Hepatocyte (in vitro differentiated cells): Measurements from ENCODE around the gene LOX. TPM values are rescaled to one million over a fixed set of nuclear protein-coding genes. Genes with fewer than 3 reads are reported as not detected.

Experiments used
- DNase-seq: peaks from one replicate; pipeline ENCODE4 v3.0.0-alpha.2; 2016; ENCODE audit warnings: low spot score
- H2AFZ ChIP-seq: fragments of 200-600 bp; sonication (generic); 2 replicates; pipeline ENCODE4 v1.6.0; 2016; ENCODE audit warnings: antibody characterized with exemption, mild to moderate bottlenecking
- H3K27ac ChIP-seq: fragments of 200-600 bp; sonication (generic); 2 replicates; pipeline ENCODE4 v1.5.1; 2016; ENCODE audit warnings: mild to moderate bottlenecking
- H3K27me3 ChIP-seq: fragments of 200-600 bp; sonication (generic); 2 replicates; pipeline ENCODE4 v1.6.1; 2016
- H3K36me3 ChIP-seq: fragments of 200-600 bp; sonication (generic); replicated peaks from 2 replicates; pipeline ENCODE4 v1.5.1; 2016; ENCODE audit warnings: low read depth; ENCODE audit not compliant: insufficient read depth
- H3K4me1 ChIP-seq: fragments of 200-600 bp; sonication (generic); 2 replicates; pipeline ENCODE4 v1.5.1; 2016; ENCODE audit warnings: mild to moderate bottlenecking, moderate library complexity; ENCODE audit not compliant: insufficient read depth
- H3K4me2 ChIP-seq: fragments of 200-600 bp; sonication (generic); 2 replicates; pipeline ENCODE4 v1.6.0; 2016
- H3K4me3 ChIP-seq: fragments of 200-600 bp; sonication (generic); 2 replicates; pipeline ENCODE4 v1.5.1; 2016; ENCODE audit warnings: mild to moderate bottlenecking
- H3K79me2 ChIP-seq: fragments of 200-600 bp; sonication (generic); 2 replicates; pipeline ENCODE4 v1.6.0; 2017; ENCODE audit warnings: mild to moderate bottlenecking
- H3K9me2 ChIP-seq: fragments of 200-600 bp; sonication (generic); replicated peaks from 2 replicates; pipeline ENCODE4 v1.6.0; 2017; ENCODE audit warnings: mild to moderate bottlenecking; ENCODE audit not compliant: insufficient read depth
- H3K9me3 ChIP-seq: fragments of 200-600 bp; sonication (generic); 2 replicates; pipeline ENCODE4 v1.5.1; 2016; ENCODE audit warnings: low read depth, mild to moderate bottlenecking
- H4K20me1 ChIP-seq: fragments of 200-600 bp; sonication (generic); 2 replicates; pipeline ENCODE4 v1.6.0; 2016; ENCODE audit warnings: mild to moderate bottlenecking; ENCODE audit not compliant: insufficient read depth, poor library complexity, severe bottlenecking
- EZH2 ChIP-seq: fragments of 200-600 bp; sonication (generic); IDR thresholded peaks from 2 replicates; pipeline ENCODE4 v1.6.1; 2016; ENCODE audit warnings: antibody characterized with exemption, mild to moderate bottlenecking, borderline replicate concordance
- EZH2phosphoT487 ChIP-seq: fragments of 200-600 bp; sonication (generic); IDR thresholded peaks from one replicate; pipeline ENCODE4 v1.6.1; 2018; ENCODE audit warnings: antibody characterized with exemption, mild to moderate bottlenecking, low read depth, moderate library complexity; ENCODE audit not compliant: unreplicated experiment, severe bottlenecking
- WGBS: methylation state at CpG from one replicate; pipeline ENCODE4 v1.1.6; 2016; ENCODE audit warnings: low lambda C conversion rate; ENCODE audit errors: missing lambda C conversion rate; 5-methylcytosine and 5-hydroxymethylcytosine counted together
- polyA plus RNA-seq: library from polyadenylated mRNA; unstranded; fragments of >200 nt; fragmentation: Nextera tagmentation; extraction: Ambion mirVana; gene quantifications from 2 replicates; pipeline ENCODE4 v1.2.1, GENCODE V29; 2016
- total RNA-seq: library from RNA; depleted of rRNA; stranded (reverse); fragments of >200 nt; gene quantifications from 2 replicates; pipeline ENCODE4 v1.2.3, GENCODE V29; 2014
- TF ChIP-seq, protein P1 (sequence below): fragments of 200-600 bp; sonication (generic); IDR thresholded peaks from 2 replicates; pipeline ENCODE4 v1.5.1; 2016; ENCODE audit warnings: antibody characterized with exemption, mild to moderate bottlenecking; ENCODE audit not compliant: poor library complexity

LOX gene
- total and polyA plus RNA-seq, 2 experiments from 2014 or later, result 120 to 216 TPM

- Histone ChIP-seq H3K9me2 (no peaks in the 10 kb centered on the region), H2AFZ (no peak overlapping the region), H3K9me3 (no peaks in the 10 kb centered on the region), H3K4me2 (peak overlapping the region; percentile 17), H3K79me2 (peaks cover 11% of the 10 kb centered on the region), H3K36me3 (peaks cover 4% of the 10 kb centered on the region), H3K4me1 (peaks cover 4% of the 10 kb centered on the region), H3K27ac (no peak overlapping the region), H4K20me1 (no peaks in the 10 kb centered on the region), H3K4me3 (no peak overlapping the region), H3K27me3 (no peaks in the 10 kb centered on the region)
- TF ChIP-seq EZH2phosphoT487 (no peak), EZH2 (no peak)
- TF ChIP-seq, protein P1, sequence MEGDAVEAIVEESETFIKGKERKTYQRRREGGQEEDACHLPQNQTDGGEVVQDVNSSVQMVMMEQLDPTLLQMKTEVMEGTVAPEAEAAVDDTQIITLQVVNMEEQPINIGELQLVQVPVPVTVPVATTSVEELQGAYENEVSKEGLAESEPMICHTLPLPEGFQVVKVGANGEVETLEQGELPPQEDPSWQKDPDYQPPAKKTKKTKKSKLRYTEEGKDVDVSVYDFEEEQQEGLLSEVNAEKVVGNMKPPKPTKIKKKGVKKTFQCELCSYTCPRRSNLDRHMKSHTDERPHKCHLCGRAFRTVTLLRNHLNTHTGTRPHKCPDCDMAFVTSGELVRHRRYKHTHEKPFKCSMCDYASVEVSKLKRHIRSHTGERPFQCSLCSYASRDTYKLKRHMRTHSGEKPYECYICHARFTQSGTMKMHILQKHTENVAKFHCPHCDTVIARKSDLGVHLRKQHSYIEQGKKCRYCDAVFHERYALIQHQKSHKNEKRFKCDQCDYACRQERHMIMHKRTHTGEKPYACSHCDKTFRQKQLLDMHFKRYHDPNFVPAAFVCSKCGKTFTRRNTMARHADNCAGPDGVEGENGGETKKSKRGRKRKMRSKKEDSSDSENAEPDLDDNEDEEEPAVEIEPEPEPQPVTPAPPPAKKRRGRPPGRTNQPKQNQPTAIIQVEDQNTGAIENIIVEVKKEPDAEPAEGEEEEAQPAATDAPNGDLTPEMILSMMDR, result no peak
- no peak for DNase-seq
- 75% methylated on average over 2 of the region's 2 CpGs for WGBS
These were observed 5.0 kb downstream of the LOX start for GRCh38 chr5:122073018-122073417.

GRCh38 chr5:122067390-122067789 lies 10.7 kb downstream of the LOX start:
- H3K79me2 ChIP-seq, result no peaks in the 10 kb centered on the region
- 80% methylated on average over 1 of the region's 1 CpG for WGBS
- no peak for DNase-seq
- no peaks in the 10 kb centered on the region for H3K4me1 ChIP-seq
- TF ChIP-seq, protein P1, result no peak
- no peak for TF ChIP-seq EZH2phosphoT487
- no peak for TF ChIP-seq EZH2
- H3K4me3 ChIP-seq, result no peak overlapping the region
- peaks cover 4% of the 10 kb centered on the region for H3K36me3 ChIP-seq
- H3K27me3 ChIP-seq, result no peaks in the 10 kb centered on the region
- no peaks in the 10 kb centered on the region for H3K9me3 ChIP-seq
- H3K27ac ChIP-seq, result no peak overlapping the region
- H3K9me2 ChIP-seq, result no peaks in the 10 kb centered on the region
- H2AFZ ChIP-seq, result no peak overlapping the region
- H4K20me1 ChIP-seq, result no peaks in the 10 kb centered on the region
- no peak overlapping the region for H3K4me2 ChIP-seq

GRCh38 chr5:122064992-122065391 lies 13.1 kb downstream of the LOX start:
- no peak overlapping the region for H3K4me2 ChIP-seq
- WGBS, result 89% methylated on average over 3 of the region's 3 CpGs
- no peaks in the 10 kb centered on the region for H3K79me2 ChIP-seq
- H3K36me3 ChIP-seq, result peaks cover 4% of the 10 kb centered on the region
- no peak overlapping the region for H2AFZ ChIP-seq
- H3K9me3 ChIP-seq, result no peaks in the 10 kb centered on the region
- H3K9me2 ChIP-seq, result no peaks in the 10 kb centered on the region
- no peak for TF ChIP-seq EZH2phosphoT487
- no peak for TF ChIP-seq EZH2
- TF ChIP-seq, protein P1, result no peak
- H3K4me1 ChIP-seq, result no peaks in the 10 kb centered on the region
- no peaks in the 10 kb centered on the region for H3K27me3 ChIP-seq
- no peak for DNase-seq
- no peaks in the 10 kb centered on the region for H4K20me1 ChIP-seq
- no peak overlapping the region for H3K4me3 ChIP-seq
- no peak overlapping the region for H3K27ac ChIP-seq

GRCh38 chr5:122063836-122064235 lies 14.2 kb downstream of the LOX start:
- TF ChIP-seq, protein P1, result no peak
- TF ChIP-seq EZH2phosphoT487 (no peak), EZH2 (no peak)
- no peak for DNase-seq
- Histone ChIP-seq H3K9me3 (no peaks in the 10 kb centered on the region), H3K79me2 (no peaks in the 10 kb centered on the region), H3K4me1 (no peaks in the 10 kb centered on the region), H3K27ac (no peak overlapping the region), H2AFZ (no peak overlapping the region), H3K4me2 (no peak overlapping the region), H3K36me3 (no peaks in the 10 kb centered on the region), H4K20me1 (no peaks in the 10 kb centered on the region), H3K27me3 (no peaks in the 10 kb centered on the region), H3K9me2 (no peaks in the 10 kb centered on the region), H3K4me3 (no peak overlapping the region)
- 73% methylated on average over 1 of the region's 1 CpG for WGBS
